ENCODE results near the gene PREB.

The PREB gene

DNA sequence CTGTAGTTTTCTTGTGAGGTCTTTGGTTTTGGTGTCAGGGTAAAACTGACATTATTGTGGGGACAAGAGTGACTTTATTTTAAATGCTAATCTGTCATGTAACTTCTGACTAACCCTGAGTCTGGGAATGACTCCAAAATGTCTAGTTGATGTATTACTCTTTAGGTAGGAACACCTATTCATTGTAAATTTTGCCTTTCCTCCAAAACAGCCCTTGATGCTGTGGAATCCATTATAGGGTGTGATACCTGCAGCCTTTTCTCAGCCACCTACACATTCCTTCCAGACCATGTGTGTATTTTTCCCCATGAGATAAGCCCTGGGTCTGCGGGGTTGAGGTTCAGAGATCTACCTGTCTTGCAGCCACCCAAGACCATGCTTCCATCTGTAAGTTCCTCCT is 8.8 kb upstream of the PREB start:
- TF ChIP-seq GATA3 (IDR thresholded peaks at IDR 0.05; ENCODE audit: low read depth, low read length) (no peak), GATA2 (IDR thresholded peaks at IDR 0.05; ENCODE audit: low read depth, low read length) (no peak)

DNA sequence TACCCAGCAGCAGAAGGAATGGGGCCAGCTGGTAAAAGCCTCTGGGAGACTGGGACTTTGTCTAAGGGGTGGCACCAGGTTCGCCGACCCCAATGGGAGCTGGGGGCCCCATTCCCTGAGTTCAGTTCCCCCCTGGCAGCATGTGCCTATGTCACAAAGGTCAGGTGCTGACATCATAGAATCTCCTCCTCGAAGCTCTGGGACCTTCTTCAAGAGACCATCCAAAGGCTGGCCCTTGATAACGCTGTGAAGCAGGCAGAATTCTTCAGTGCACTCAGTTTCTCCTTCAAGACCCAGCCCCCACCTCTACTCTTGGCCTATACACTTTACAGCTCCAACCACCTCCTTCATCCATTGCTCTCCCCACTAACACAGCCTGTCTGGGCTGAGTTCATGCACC is 4.9 kb upstream of the PREB start, which contains the start of gene PRR30:
PRR30 (minus strand) TSS at position 101 of the 400 bp plus-strand sequence. CDS start 1,081 bp downstream, outside the sequence.
- TF ChIP-seq GATA3 (IDR thresholded peaks at IDR 0.05; ENCODE audit: low read depth, low read length): no peak
- no peak for TF ChIP-seq GATA2 (IDR thresholded peaks at IDR 0.05; ENCODE audit: low read depth, low read length)

DNA sequence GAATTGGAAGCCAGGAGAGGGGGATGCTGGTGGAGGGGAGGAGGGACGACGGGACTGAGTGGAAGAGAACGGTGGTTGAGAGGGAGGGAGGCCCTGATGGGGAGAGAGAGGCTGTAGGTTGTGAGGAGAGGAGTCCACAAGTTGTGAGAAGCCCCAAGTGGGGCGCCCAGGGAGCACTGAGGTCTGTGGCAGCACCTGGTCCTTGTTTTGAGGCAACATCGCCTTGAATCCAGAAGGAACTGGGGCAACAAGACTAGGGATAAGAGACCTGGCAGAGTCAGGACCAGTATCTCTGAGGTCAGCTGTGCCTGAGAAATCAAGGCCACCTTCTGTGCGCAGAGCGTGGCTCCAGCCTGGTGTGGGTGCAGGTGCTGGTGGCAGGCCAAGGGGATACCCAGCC is 3.7 kb upstream of the PREB start:
- TF ChIP-seq GATA3 (IDR thresholded peaks at IDR 0.05; ENCODE audit: low read depth, low read length) (no peak), GATA2 (IDR thresholded peaks at IDR 0.05; ENCODE audit: low read depth, low read length) (no peak)

DNA sequence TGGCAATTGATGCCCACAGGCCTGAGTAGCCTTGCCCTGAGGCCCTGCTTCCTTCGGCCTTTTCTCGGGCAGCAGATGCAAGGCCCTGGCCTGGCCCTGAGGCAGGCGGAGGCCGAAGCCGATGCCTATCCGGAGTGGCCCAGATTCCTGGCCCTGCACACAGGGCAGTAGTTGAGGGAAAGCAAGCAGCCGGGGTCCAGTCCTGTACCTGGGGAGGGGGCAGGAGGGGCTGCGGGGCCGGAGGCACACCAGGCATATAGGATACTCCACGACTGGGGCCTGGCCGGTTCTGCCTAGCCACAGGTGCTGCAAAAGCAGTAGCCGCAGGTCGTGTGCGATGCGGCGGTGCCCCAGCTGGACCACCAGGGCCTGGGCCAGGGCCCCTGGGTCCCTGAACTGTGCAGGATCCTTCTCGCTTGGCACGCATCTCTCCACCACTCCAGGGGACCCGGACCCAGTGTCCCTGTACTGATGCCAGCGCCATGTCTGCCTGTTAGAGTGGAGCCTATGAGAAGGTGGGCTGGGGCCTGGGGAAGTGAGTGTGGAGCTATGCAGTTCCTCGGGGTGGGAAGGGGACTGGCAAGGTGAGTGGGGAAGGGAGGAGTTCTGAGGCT is 3.0 kb upstream of the PREB start:
- TF ChIP-seq GATA2 (IDR thresholded peaks at IDR 0.05; ENCODE audit: low read depth, low read length) (no peak), GATA3 (IDR thresholded peaks at IDR 0.05; ENCODE audit: low read depth, low read length) (no peak)

DNA sequence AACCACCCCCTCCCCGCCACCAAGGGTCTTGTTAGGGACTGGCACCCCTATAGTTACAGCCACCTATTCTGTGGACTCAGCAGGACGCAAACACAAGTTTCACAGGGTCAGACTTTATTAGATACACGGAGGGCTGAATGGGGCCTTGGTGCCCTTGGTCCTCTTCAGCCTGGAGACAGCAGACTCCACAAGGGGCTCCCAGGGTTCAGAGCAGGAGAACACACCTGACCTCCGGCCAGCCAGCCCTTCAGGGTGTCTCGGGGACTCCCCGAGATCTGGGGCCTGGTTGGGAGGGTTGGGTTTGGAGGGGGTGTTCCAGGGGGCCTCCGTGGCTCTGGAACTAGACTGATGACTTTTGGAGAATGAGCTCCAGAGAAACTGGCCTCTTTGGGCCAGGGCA is 2.3 kb upstream of the PREB start:
- TF ChIP-seq GATA3 (IDR thresholded peaks at IDR 0.05; ENCODE audit: low read depth, low read length): no peak
- TF ChIP-seq GATA2 (IDR thresholded peaks at IDR 0.05; ENCODE audit: low read depth, low read length): no peak

DNA sequence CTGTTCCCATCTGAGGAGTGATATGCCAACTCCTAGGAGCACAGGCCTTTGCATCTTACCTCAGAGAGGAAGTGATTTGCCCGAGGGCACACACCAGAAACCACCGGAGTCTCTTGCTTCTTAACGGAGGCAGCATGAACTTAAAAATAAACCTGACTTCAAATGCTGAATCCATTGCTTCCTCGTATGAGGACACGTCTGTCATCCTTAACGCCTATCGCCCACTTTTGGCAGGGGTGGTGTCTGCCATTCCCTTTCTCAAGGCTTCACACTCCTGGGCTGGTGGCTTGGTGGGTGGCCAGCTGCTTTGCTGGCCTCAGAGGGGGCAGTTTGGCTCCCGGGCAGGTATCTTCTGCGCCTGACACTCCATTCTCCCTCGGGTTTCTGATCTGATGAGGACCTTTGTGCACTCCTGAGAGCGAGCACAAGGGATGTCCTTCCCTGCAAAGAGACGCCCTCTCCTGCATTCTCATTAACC is 1.1 kb upstream of the PREB start:
- TF ChIP-seq GATA2 (IDR thresholded peaks at IDR 0.05; ENCODE audit: low read depth, low read length): no peak
- TF ChIP-seq GATA3 (IDR thresholded peaks at IDR 0.05; ENCODE audit: low read depth, low read length): no peak

DNA sequence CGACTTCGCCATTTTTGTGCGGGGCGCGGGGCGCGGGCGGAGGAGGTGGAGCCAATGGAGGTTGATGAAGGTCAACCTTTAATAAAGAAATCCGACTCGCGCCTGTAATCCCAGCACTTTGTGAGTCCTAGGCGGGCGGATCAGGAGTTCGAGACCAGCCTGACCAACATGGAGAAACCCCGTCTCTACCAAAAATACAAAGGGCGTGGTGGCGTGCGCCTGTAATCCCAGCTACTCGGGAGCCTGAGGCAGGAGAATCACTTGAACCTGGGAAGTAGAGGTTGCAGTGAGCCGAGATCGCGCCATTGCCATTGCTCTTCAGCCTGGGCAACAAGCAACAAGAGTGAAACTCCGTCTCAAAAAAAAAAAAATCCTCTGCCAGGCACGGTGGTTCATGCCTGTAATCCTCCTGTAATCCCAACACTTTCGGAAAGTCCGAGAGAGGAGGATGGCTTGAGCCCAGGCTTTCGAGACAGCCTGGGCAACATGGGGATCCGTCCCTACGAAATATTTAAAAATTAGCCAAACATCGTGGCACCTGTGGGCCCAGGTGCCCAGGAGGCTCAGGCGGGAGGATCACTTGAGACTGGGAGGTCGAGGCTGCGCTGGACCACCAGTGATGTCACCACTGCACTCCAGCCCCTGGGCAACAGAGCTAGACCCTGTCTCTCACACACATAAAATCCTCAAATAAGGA is 493 bp upstream of the PREB start:
- TF ChIP-seq GATA2 (IDR thresholded peaks at IDR 0.05; ENCODE audit: low read depth, low read length): no peak
- TF ChIP-seq GATA3 (IDR thresholded peaks at IDR 0.05; ENCODE audit: low read depth, low read length): no peak

DNA sequence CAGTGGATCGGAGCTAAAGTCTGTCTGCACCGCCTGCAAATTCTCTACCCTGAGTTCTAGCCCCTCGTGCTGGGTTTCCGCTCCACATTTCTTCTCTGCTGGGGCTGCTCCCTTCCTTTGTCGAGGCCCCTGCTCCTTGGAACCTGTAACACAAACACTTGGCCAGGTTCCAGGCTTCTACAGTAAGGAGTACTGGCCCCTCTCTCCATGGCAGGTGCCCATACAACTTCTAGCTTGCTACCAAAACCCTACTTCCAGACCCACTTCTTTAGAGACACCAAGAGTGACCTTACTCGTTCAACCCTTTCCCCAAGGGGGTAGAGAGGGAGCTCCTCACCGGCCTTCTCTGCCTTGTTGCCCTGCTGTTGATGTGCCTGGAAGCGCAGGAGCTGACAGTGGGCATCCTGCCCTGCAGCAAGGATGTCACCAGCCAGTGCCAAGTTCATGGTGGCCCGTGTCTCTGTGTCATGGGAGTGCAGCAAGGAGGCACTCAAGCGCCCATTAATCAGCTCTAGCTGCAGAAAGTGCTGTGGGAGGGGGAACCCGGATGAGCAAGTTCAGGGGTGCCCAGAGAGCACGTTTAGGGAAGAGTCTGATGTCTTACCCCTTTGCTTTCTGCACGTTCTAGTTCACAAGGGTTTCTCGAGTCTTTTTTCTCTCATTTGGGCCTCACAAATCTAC is 1.1 kb downstream of the PREB start:
- TF ChIP-seq GATA3 (IDR thresholded peaks at IDR 0.05; ENCODE audit: low read depth, low read length) (no peak), GATA2 (IDR thresholded peaks at IDR 0.05; ENCODE audit: low read depth, low read length) (no peak)

DNA sequence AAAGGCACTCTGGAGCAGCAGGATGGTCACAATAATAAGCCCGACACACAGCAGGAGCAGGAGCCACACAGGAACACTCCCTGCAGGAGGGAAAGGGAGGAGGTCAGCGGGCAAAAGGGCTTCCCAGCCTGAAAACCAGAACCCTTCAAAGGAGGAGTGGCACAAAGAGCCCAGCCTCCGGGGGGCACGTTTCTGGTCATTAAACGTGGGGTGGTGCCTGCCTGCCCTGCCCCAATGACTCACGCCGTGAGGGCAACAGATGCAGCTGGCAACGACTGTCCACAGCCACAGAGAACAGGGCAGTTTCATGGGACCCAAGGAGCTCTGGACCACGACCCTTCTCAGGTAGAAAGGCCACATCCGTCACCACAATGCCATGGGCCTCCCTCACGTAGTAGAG is 3.0 kb downstream of the PREB start:
- no peak for TF ChIP-seq GATA3 (IDR thresholded peaks at IDR 0.05; ENCODE audit: low read depth, low read length)
- no peak for TF ChIP-seq GATA2 (IDR thresholded peaks at IDR 0.05; ENCODE audit: low read depth, low read length)

DNA sequence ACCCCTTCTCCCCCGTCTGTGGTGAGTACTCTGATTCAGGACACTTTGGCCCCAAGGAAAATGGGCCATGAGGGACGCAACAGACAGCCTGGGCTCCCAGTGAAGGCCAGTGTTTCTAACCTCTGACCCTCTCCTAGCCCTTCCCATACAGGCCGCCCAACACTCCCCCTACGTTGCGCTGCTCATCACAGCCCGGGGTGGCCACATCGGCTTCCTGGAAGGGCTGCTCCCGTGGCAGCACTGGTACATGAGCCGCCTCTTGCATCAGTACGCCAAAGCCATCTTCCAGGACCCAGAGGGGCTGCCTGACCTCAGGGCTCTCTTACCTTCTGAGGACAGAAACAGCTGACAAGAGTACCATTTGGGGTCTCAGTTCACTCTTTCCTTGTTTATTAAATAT is 4.0 kb downstream of the PREB start:
- no peak for TF ChIP-seq GATA2 (IDR thresholded peaks at IDR 0.05; ENCODE audit: low read depth, low read length)
- no peak for TF ChIP-seq GATA3 (IDR thresholded peaks at IDR 0.05; ENCODE audit: low read depth, low read length)

DNA sequence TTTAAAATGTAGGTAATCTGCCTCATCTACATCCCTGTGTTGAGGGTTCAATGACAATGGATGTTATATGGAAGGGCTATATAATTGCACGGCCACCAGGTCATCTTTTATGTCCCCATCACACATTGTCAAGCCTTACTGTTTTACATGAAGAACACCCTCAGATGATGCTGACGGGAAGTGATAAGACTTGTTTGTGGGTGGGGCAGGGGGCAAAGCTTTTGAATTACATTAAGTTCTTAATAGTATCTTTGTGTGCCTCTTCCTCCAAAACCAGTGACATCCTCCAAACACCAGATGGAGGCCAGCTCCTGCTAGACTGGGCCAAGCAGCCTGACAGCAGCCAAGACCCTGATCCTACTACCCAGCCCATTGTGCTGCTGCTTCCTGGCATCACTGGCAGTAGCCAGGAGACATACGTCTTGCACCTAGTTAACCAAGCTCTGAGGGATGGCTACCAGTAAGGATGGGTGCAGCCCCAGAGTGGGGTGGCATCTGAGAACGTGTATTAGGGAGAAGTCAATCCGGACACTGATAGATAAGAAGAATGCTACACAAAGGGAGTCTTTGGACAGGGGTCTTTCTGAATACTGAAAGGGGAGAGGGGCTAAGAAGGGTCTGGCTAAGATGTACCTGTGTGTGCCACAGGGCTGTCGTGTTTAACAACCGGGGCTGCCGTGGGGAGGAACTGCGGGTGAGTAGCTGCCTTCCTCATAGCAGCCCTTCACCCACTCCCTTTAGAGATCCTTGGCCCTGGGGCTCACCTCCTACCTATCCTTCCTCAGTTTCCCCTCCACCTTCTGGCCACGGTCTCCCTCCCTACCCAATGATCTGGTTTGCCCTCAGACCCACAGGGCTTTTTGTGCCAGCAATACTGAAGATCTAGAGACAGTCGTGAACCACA is 5.5 kb downstream of the PREB start:
- TF ChIP-seq GATA2 (IDR thresholded peaks at IDR 0.05; ENCODE audit: low read depth, low read length) (no peak), GATA3 (IDR thresholded peaks at IDR 0.05; ENCODE audit: low read depth, low read length) (no peak)

DNA sequence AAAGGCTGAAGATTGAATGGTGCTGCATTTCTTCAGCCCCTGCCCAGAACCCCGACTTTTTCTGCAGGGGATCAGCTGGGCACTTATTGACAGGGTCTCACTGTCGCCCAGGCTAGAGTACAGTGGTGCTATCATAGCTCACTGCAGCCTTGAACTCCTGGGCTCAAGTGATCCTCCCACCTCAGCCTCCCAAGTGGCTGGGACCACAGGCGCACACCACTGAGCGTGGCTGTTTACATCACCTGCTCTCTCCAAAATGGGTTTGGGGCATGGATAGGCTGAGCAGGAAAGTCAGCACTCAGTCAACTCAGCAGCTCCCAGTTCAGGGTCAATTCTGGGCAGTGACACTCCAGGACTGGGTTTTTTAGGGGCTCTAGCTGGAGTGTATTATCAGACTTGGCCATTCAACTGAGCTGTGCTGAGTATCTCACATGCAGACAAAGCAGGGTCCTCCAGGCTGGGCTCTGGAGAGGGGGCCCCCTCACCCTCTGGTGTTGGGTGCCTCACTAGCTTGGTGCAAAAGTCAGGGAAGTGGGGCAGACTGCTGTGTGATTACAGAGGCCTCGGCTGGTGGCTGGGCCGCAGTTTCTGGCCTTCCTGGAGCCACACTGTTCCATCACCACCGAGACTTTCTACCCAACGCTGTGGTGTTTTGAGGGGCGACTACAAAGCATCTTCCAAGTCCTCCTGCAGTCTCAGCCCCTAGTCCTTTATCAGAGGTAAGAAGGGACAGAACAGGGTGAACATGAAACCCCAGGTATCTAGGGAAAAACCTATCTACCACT is 6.4 kb downstream of the PREB start:
- TF ChIP-seq GATA3 (IDR thresholded peaks at IDR 0.05; ENCODE audit: low read depth, low read length): no peak
- TF ChIP-seq GATA2 (IDR thresholded peaks at IDR 0.05; ENCODE audit: low read depth, low read length): no peak

DNA sequence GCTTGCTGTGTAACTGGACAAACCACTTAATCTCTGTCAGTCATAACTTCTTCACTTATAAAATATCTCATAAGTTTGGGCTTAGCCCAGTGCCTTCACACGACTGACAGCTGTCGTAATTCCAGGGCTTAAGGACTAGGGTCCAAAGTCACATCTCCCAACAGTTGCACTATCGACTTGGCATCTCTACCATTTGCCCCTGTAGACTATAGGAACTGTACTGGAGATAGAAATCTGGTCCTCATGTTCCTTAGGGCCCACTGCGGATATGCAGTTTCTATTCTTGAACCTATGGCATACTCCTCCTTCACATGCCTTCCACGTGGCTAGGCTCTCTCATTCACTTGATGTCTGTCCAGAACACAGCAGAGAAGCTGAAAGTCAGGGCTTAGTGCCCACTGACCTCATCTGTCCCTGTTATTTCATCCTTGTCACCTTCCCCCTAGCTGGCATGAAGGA is 8.2 kb downstream of the PREB start:
- TF ChIP-seq GATA2 (IDR thresholded peaks at IDR 0.05; ENCODE audit: low read depth, low read length): no peak
- no peak for TF ChIP-seq GATA3 (IDR thresholded peaks at IDR 0.05; ENCODE audit: low read depth, low read length)
